Pulmonary artery endothelial cell (primary cell): Measurements from ENCODE around the gene FAM83F. TPM values are rescaled to one million over a fixed set of nuclear protein-coding genes. Genes with fewer than 3 reads are reported as not detected.
"Not testable (repeated sequence)": the region's sequence is repeated elsewhere in the genome, so short reads cannot be mapped to it uniquely, and the experiment has no call there.

Experiments used
- DNase-seq: peaks from one replicate; pipeline ENCODE4 v3.0.0-alpha.2; 2011; ENCODE audit warnings: low read depth, low spot score
- total RNA-seq: library from RNA; depleted of rRNA; stranded (reverse); fragments of >200 nt; gene quantifications from 2 replicates; pipeline ENCODE4 v1.2.3, GENCODE V29; 2014

Gene FAM83F
- total RNA-seq, 1 donor from 2014 or later: not detected

DNA sequence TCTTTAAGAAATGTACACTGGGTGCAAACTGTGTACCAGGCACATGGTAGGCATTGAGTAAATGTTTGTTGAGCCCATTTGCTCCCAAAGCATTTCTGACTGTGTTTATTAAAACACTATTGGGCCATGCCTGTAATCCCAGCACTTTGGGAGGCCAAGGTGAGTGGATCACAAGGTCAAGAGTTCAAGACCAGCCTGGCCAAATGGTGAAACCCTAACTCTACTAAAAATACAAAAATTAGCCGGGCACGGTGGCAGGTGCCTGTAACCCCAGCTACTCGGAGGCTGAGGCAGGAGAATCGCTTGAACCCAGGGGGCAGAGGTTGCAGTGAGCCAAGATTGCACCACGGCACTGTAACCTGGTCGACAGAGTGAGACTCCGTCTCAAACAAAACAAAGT is 1.9 kb upstream of the FAM83F start:
- DNase-seq: not testable (repeated sequence)

GRCh38 chr22:39994041-39994565 is 651 bp upstream of the FAM83F start:
- no peak for DNase-seq

- DNase-seq: no peak
Measured at GRCh38 chr22:39995393-39996252, 869 bp downstream of the FAM83F start.

DNA sequence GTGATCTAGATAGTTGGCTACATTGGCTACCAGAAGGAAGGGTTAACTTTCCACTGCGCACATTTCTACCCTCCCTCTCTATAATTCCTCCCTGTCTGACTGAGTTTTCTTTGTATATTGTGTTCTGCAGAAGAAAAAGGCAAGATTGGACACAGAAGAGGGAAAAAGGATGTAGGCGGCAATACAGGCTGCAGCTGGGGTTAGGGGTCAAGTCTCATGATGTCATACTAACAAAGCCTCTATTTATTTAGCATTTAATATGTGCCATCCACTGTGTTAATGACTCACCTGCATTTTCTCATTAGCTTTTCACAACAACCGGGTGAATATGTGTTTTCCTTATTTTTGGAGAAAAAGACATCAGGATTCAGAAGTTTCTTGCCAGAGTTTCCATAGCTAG is 2.0 kb downstream of the FAM83F start:
- DNase-seq: no peak

- DNase-seq: no peak
Measured at GRCh38 chr22:39997421-39997820, 2.7 kb downstream of the FAM83F start.

GRCh38 chr22:39997939-39998726 is 3.4 kb downstream of the FAM83F start:
- DNase-seq: no peak

- DNase-seq: no peak
Measured at GRCh38 chr22:39999144-39999757, 4.5 kb downstream of the FAM83F start.

DNA sequence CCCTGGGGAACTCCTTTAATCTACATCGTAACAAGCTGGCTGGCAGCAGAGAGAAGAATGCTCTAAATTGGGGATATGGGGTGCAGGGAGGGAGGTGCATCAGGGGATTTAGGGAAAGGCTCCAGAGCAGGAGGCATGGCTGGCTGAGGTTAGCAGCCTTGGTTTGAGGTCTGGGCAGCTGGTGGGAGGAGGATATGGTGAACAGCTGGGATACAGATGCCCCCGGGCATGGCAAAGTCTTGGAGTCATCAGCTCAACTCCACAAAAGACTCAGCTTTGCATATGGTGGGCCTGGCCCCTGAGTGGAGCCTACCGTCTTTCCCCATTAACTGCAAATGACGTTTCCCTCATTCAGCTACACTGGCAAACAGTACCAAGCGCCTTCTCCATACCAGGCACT is 5.4 kb downstream of the FAM83F start:
- no peak for DNase-seq

- no peak for DNase-seq
Measured at GRCh38 chr22:40001106-40001505, 6.4 kb downstream of the FAM83F start.

- DNase-seq: no peak
Measured at GRCh38 chr22:40001800-40002577, 7.2 kb downstream of the FAM83F start.

DNA sequence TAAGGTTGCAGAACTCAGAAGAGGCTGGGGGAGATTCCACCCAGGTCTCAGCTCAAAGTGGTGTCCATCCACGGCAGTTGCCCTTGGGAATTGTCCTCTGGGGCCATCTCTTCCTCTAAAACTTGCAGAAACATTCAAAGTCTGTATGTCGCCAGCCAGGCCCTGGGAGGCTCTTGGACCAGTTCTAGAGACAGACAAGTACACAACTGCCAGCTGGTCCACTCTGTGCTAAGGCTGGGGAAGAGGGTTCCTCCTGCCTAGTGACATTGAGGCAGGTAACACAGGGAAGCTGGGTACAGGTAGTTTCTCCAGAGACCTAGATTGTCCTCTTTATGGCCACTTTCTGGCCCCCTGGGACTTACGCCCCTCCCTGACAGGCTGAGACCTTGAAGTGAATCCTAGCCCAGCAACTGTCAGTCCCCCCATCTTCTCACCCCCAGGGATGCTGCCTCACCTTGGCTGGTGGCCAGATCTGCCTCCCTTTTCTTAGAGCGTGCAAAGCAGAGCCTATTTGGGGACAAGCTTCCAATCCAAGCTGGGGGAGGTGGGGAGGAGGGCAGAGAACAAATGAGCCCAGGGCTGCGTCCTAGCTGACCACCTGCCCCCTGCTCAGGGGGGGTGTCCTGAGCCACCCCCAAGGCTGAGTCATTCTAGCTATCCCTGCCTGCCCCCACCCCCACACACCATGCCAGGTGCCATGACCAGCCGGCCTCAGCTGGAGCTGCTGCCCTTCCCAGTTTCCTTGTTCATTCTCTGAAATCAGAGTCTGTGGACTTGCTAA is 8.4 kb downstream of the FAM83F start:
- no peak for DNase-seq

DNA sequence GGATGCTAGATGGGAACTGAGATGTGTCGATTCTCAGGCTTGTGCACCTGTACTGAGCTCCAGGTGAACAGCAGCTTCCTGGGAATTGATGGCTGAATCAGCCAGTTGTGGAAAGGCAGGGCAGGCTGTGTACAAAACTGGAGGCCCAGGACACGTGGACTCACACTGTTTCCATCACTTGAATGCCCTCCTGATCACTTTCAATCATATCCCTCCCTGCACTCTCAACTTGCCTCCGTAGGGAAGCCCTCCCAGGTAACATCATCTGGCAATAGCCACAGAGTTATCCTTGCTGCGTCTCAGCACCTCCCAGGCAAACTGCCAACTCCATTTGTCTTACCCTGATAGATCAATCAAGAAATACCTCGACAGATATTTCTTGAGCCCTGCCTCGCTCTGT is 10.1 kb downstream of the FAM83F start:
- no peak for DNase-seq

- no peak for DNase-seq
Measured at GRCh38 chr22:40006641-40007040, 11.9 kb downstream of the FAM83F start.

DNA sequence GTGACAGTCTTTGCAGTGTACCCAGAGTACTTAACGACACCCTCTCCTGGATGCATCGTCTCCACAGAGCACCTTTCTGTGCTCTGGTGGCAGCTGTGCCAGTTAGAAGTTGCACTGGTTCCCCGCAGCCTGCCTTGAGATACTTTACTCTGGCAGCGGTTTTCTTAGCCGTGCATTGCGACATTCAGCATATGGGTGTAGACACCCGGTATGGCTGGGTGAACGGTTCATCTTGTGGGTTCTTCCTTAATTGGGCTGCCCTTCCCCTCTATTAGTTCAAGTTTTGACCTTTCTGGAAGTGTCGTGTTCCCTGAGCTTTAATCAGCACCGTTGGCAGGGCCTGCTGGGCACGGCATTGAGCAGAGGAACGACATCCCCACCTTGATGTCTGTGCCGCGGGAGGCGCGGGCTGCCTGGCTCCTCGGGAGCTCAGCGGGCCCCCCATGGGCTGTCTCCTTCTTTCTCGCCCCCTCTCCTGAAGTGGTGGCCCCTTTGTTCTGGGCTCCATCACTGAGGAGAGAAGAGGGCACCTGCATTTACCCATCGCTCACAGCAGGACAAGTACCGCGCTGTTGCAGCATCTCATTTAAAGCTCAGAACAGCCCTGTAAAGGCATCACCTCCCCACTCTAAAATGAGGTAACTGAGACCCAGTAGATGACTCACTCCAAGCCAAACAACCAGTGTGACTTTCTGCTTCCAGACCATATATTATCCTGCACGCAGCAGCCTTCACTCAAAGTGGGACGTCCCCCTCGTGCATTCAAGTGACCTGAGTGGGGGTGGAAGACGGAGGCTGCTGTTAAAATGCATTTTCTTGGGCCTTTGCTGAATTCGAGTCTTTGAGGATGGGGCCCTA is 13.3 kb downstream of the FAM83F start:
- no peak for DNase-seq

- no peak for DNase-seq
Measured at GRCh38 chr22:40008726-40009291, 14.1 kb downstream of the FAM83F start.

GRCh38 chr22:40009292-40009774 is 14.6 kb downstream of the FAM83F start:
- no peak for DNase-seq

- no peak for DNase-seq
Measured at GRCh38 chr22:40009951-40010671, 15.4 kb downstream of the FAM83F start.

DNA sequence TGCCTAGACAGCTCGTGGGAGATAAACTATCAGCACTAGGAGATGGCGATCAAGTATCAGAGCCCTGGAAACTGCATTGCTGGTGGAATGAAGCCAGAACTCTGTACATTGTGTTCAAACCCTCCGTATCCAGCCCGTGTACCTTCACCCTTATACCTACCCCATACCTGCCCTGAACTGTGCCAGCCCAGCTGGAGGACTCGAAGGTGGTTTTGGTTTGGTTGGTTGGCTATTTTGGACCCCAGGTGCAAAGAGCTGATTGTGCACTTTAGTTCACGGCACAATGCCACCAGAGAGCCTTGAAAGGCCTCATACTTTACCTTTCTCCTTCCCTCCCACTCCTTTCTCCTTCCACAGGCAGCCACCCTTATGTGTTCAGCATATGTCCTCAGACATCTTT is 16.0 kb downstream of the FAM83F start:
- DNase-seq: no peak
